Measurements from ENCODE around the gene ST3GAL3. TPM values are rescaled to one million over a fixed set of nuclear protein-coding genes. Genes with fewer than 3 reads are reported as not detected.

The ST3GAL3 gene
- total and polyA plus RNA-seq, 2 experiments from 2014 or later = 6.2 to 6.3 TPM

DNA sequence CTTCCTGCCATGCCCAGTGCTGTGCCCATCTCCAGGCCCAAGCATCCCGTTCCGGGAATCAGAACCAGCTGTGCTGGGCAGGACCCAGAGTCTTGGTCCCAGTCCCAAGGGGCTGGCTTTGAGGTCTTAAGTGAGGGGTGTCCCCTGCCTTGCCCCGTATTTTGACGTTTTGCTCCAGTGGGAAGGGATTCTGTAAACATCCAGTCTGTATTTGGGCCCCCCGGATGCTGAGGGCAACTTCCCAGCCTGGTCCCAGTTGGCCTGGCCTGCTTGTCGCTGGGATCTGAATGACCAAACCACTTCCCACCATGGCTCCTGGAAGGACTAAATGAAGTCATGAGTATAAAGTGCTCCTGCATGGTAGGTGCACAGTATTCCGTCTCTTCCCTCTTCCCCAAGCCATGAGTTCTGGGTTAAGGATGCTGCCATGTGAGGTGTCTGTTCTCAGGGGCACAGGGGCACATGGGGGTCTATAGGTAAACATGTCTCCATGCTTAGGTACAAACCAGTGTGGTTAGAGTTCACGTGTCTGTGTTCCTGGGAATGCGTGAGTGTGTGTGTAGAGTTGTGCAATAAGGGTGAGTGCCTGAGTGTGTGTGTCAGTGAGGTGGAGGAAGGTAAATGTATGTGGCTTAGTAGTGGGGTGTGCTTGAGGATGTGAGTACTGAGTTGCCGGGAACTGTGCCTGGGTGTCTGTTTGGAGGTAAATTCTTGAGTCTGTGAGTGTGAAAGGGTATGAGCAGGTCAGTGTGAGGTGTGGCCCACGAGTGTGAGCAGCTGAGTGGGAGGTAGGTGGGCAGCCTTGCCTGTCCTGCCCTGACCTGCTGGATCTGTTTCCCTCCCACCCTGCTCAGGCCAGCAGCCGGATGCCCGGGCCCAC, 273.2 kb downstream of the ST3GAL3 start:
- TF ChIP-seq EZH2phosphoT487 (IDR thresholded peaks at IDR 0.05; ENCODE audit: low read depth, severe bottlenecking, unreplicated experiment) (no peak), EZH2 (IDR thresholded peaks at IDR 0.05; ENCODE audit: borderline replicate concordance) (no peak)
- TF ChIP-seq, protein P1, sequence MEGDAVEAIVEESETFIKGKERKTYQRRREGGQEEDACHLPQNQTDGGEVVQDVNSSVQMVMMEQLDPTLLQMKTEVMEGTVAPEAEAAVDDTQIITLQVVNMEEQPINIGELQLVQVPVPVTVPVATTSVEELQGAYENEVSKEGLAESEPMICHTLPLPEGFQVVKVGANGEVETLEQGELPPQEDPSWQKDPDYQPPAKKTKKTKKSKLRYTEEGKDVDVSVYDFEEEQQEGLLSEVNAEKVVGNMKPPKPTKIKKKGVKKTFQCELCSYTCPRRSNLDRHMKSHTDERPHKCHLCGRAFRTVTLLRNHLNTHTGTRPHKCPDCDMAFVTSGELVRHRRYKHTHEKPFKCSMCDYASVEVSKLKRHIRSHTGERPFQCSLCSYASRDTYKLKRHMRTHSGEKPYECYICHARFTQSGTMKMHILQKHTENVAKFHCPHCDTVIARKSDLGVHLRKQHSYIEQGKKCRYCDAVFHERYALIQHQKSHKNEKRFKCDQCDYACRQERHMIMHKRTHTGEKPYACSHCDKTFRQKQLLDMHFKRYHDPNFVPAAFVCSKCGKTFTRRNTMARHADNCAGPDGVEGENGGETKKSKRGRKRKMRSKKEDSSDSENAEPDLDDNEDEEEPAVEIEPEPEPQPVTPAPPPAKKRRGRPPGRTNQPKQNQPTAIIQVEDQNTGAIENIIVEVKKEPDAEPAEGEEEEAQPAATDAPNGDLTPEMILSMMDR (IDR thresholded peaks at IDR 0.05; ENCODE audit: poor library complexity) = no peak
- 72% methylated on average over 13 of the region's 13 CpGs for WGBS (ENCODE audit: low lambda C conversion rate, missing lambda C conversion rate)
- peaks cover 35% of the 10 kb centered on the region for H3K4me1 ChIP-seq (ENCODE audit: insufficient read depth)
- H3K4me3 ChIP-seq = no peak overlapping the region
- no peak for DNase-seq (ENCODE audit: low spot score)
- H3K27me3 ChIP-seq = no peaks in the 10 kb centered on the region
- H4K20me1 ChIP-seq (ENCODE audit: insufficient read depth, poor library complexity, severe bottlenecking) = peaks cover 28% of the 10 kb centered on the region
- no peak overlapping the region for H2AFZ ChIP-seq
- H3K4me2 ChIP-seq = peak overlapping the region; percentile 99
- H3K27ac ChIP-seq = peak overlapping the region; percentile 79
- no peaks in the 10 kb centered on the region for H3K9me2 ChIP-seq (replicated peaks; ENCODE audit: insufficient read depth)
- no peaks in the 10 kb centered on the region for H3K9me3 ChIP-seq (ENCODE audit: low read depth)
- H3K36me3 ChIP-seq (replicated peaks; ENCODE audit: insufficient read depth, low read depth) = no peaks in the 10 kb centered on the region
- H3K79me2 ChIP-seq = peaks cover 47% of the 10 kb centered on the region

Small RNA genes lying within 50 kb of the gene (microRNA-seq; reads per million reads assigned to microRNA genes)
- not detected for gene MIR6079

Small RNA genes lying within 50 kb of the gene (small RNA-seq; reads per million reads assigned to genes)
- gene AL451062.2 = not detected
- not detected for gene RF00026

Other genes with a start within 250 kb of the ST3GAL3 start
- gene PTPRF, start 176.7 kb upstream of the ST3GAL3 start, total RNA-seq = 75.7 and 115 TPM in 2 replicates
- gene PTPRF, start 176.7 kb upstream of the ST3GAL3 start, polyA plus RNA-seq = 84.6 and 96.0 TPM in 2 replicates
- gene KDM4A, start 57.4 kb upstream of the ST3GAL3 start, total RNA-seq = 35.5 and 51.5 TPM in 2 replicates
- 22.4 and 24.7 TPM in 2 replicates for gene KDM4A, start 57.4 kb upstream of the ST3GAL3 start, polyA plus RNA-seq
- 0.80 TPM in 1 of 2 replicates, not detected in the other for gene ARTN, start 226.3 kb downstream of the ST3GAL3 start, total RNA-seq
- 2.1 and 3.2 TPM in 2 replicates for gene ARTN, start 226.3 kb downstream of the ST3GAL3 start, polyA plus RNA-seq
- gene IPO13, start 239.4 kb downstream of the ST3GAL3 start, total RNA-seq = 20.6 and 21.7 TPM in 2 replicates
- 25.4 and 30.7 TPM in 2 replicates for gene IPO13, start 239.4 kb downstream of the ST3GAL3 start, polyA plus RNA-seq

Measured in hepatocyte (in vitro differentiated cells).